B cell (primary cell): Measurements from ENCODE around the gene CAGE1. TPM values are rescaled to one million over a fixed set of nuclear protein-coding genes. Genes with fewer than 3 reads are reported as not detected.

Experiments
- ATAC-seq: fragments of 200-7000 bp; cut with Tn5 transposase; one replicate; pipeline ENCODE4 v1.10.0; 2021; ENCODE audit warnings: low read depth, mild to moderate bottlenecking, moderate number of reproducible peaks, moderate library complexity
- CTCF ChIA-PET: fragments of 350-600 bp; sonication (Branson Sonifier 250); formaldehyde crosslinking; loops from one replicate; lab custom pipeline; 2021; ENCODE audit warnings: antibody characterized with exemption, inconsistent platforms; lab: Charles Lee
- POLR2A ChIA-PET: fragments of 350-600 bp; sonication (Branson Sonifier 250); formaldehyde crosslinking; loops from one replicate; lab custom pipeline; 2021; ENCODE audit warnings: antibody characterized with exemption; lab: Charles Lee
- DNase-seq: peaks from one replicate; pipeline ENCODE4 v3.0.0; 2013
- H2AFZ ChIP-seq: 2 replicates; pipeline ENCODE4 v1.6.1; 2012; ENCODE audit warnings: mild to moderate bottlenecking, low read depth, low read length; ENCODE audit not compliant: insufficient read depth, poor library complexity, severe bottlenecking
- H3K27ac ChIP-seq, 2 donors: 1 replicate in 1 of 2; 2 replicates in 1 of 2; pipeline ENCODE4 v1.5.1; 2012 to 2013; ENCODE audit warnings: low read length in 2 of 2, mild to moderate bottlenecking in 2 of 2, moderate library complexity in 1 of 2
- H3K27me3 ChIP-seq, 4 experiments: fragments of 200-600 bp in 1 of 4; sonication (generic) in 1 of 4; replicated peaks in 1 of 4; 1 replicate in 2 of 4; 2 replicates in 2 of 4; pipeline versions ENCODE4 v1.6.1 to v1.7.0; 2013 to 2016; ENCODE audit warnings: low read length in 3 of 4, mild to moderate bottlenecking in 2 of 4, mixed read lengths in 1 of 4, moderate library complexity in 1 of 4; ENCODE audit not compliant: insufficient read depth in 4 of 4, control insufficient read depth in 3 of 4; ENCODE audit errors: control extremely low read depth in 1 of 4
- H3K36me3 ChIP-seq, 2 experiments: replicated peaks in 1 of 2; 1 replicate in 1 of 2; 2 replicates in 1 of 2; pipeline versions ENCODE4 v1.6.1 to v1.7.1; 2013; ENCODE audit warnings: low read length in 1 of 2; ENCODE audit not compliant: insufficient read depth in 2 of 2, control insufficient read depth in 1 of 2; ENCODE audit errors: control extremely low read depth in 1 of 2, extremely low read depth in 1 of 2
- H3K4me1 ChIP-seq, 2 donors: fragments of 200-600 bp in 1 of 2; sonication (generic) in 1 of 2; 1 replicate in 1 of 2; 2 replicates in 1 of 2; pipeline versions ENCODE4 v1.5.1 to v1.6.1; 2013 to 2017; ENCODE audit warnings: low read length in 2 of 2; ENCODE audit not compliant: control insufficient read depth in 2 of 2, insufficient read depth in 2 of 2
- H3K4me2 ChIP-seq: replicated peaks from 2 replicates; pipeline ENCODE3; 2012; ENCODE audit warnings: mild to moderate bottlenecking, low read depth, low read length; ENCODE audit not compliant: poor library complexity, severe bottlenecking
- H3K4me3 ChIP-seq, 5 experiments: fragments of 200-600 bp in 1 of 5; sonication (generic) in 1 of 5; 1 replicate in 3 of 5; 2 replicates in 2 of 5; pipeline versions ENCODE4 v1.5.1 to v1.7.0; 2011 to 2016; ENCODE audit warnings: low read length in 4 of 5, mild to moderate bottlenecking in 4 of 5, low read depth in 2 of 5, control low read depth in 1 of 5, moderate library complexity in 1 of 5; ENCODE audit not compliant: insufficient read depth in 1 of 5; ENCODE audit errors: control extremely low read depth in 1 of 5, extremely low read depth in 1 of 5
- H3K79me2 ChIP-seq: fragments of 200-600 bp; sonication (generic); one replicate; pipeline ENCODE4 v1.6.0; 2016; ENCODE audit warnings: low read length; ENCODE audit not compliant: control insufficient read depth, insufficient read depth
- H3K9ac ChIP-seq: fragments of 200-600 bp; sonication (generic); 2 replicates; pipeline ENCODE4 v1.6.1; 2017; ENCODE audit warnings: mild to moderate bottlenecking, low read length, moderate library complexity
- H3K9me3 ChIP-seq, 3 donors: one replicate each; pipeline versions ENCODE4 v1.6.1 to v1.7.1; 2013; ENCODE audit warnings: low read length in 2 of 3; ENCODE audit not compliant: control insufficient read depth in 2 of 3, insufficient read depth in 1 of 3; ENCODE audit errors: control extremely low read depth in 1 of 3
- H4K20me1 ChIP-seq: 2 replicates; pipeline ENCODE4 v1.6.0; 2012; ENCODE audit warnings: mild to moderate bottlenecking, low read length; ENCODE audit not compliant: insufficient read depth, control insufficient read depth, poor library complexity, severe bottlenecking
- H3K27ac Mint-ChIP-seq: one replicate; pipeline ENCODE4 v1.8.0; 2021; ENCODE audit warnings: mixed read lengths
- H3K27me3 Mint-ChIP-seq: one replicate; pipeline ENCODE4 v1.8.0; 2021; ENCODE audit warnings: mixed read lengths
- H3K4me1 Mint-ChIP-seq: one replicate; pipeline ENCODE4 v1.8.0; 2021; ENCODE audit warnings: mixed read lengths
- H3K4me3 Mint-ChIP-seq: one replicate; pipeline ENCODE4 v1.8.0; 2021; ENCODE audit warnings: mixed read lengths
- H3K9me3 Mint-ChIP-seq: one replicate; pipeline ENCODE4 v1.8.0; 2022; ENCODE audit warnings: mixed read lengths; ENCODE audit not compliant: insufficient read depth
- EZH2 ChIP-seq: IDR thresholded peaks from 2 replicates; pipeline ENCODE4 v1.6.1; 2012; ENCODE audit warnings: borderline replicate concordance, low read depth, mild to moderate bottlenecking, moderate library complexity, low read length; ENCODE audit not compliant: insufficient read depth, poor library complexity, severe bottlenecking
- WGBS: methylation state at CpG from one replicate; pipeline ENCODE4 v1.1.5; 2013; ENCODE audit warnings: missing lambda C conversion rate; ENCODE audit not compliant: insufficient coverage; 5-methylcytosine and 5-hydroxymethylcytosine counted together
- intact Hi-C: fragments of 100-400 bp; cut with micrococcal nuclease; formaldehyde crosslinking; loops from one replicate; pipeline ENCODE4 v1.10.0; 2022
- polyA plus RNA-seq: library from polyadenylated mRNA; depleted of rRNA; stranded (reverse); fragments of >200 nt; gene quantifications from 2 replicates; pipeline ENCODE4 v1.2.3, GENCODE V29; 2012
- total RNA-seq, 2 donors: library from RNA; stranded (reverse); fragments of 120-200 nt in 1 of 2; gene quantifications; 1 replicate in 1 of 2; 2 replicates in 1 of 2; pipeline versions ENCODE4 v1.2.3 to v1.2.4, GENCODE V29; 2013 to 2022
- TF ChIP-seq, protein P1 (sequence below): fragments of 200-600 bp; IDR thresholded peaks from one replicate; pipeline ENCODE4 v1.8.0; 2022; ENCODE audit warnings: antibody characterized with exemption, mild to moderate bottlenecking

CAGE1 gene
- total and polyA plus RNA-seq, 2 donors (not counting 1 experiment from before 2014, with no cell fraction given), result 0.13 to 0.34 TPM

DNA sequence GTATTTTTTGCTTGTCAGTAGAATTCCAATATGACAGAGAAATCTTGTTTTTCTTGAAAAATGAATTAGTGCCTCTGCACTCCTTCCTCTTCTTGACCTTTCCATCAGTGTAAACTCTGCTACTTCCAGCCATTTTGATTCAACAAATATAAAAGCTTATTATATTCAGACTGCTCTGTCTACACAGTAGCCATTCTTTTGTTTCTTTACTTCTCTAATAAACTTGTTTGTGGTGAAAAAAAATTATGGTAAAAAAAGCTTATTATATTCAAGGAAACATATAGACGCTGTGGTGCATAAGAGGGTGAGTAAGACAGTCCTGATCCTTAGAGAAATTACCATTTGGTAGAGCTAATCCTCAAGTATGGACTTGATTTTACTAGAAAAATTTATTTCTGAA lies 11.6 kb downstream of the CAGE1 start:
- no peaks in the 10 kb centered on the region for H3K36me3 ChIP-seq
- DNase-seq (no peak), ATAC-seq (no peak)
- peaks cover 6% of the 10 kb centered on the region for H3K27me3 Mint-ChIP-seq
- no peak overlapping the region for H3K9ac ChIP-seq
- H3K4me1 ChIP-seq, result peaks cover 0 to 3% of the 10 kb centered on the region in 2 donors
- no peaks in the 10 kb centered on the region for H3K9me3 ChIP-seq
- no peaks in the 10 kb centered on the region for H3K9me3 Mint-ChIP-seq
- no peak overlapping the region for H3K4me3 Mint-ChIP-seq
- no peaks in the 10 kb centered on the region for H3K27me3 ChIP-seq
- TF ChIP-seq, protein P1, sequence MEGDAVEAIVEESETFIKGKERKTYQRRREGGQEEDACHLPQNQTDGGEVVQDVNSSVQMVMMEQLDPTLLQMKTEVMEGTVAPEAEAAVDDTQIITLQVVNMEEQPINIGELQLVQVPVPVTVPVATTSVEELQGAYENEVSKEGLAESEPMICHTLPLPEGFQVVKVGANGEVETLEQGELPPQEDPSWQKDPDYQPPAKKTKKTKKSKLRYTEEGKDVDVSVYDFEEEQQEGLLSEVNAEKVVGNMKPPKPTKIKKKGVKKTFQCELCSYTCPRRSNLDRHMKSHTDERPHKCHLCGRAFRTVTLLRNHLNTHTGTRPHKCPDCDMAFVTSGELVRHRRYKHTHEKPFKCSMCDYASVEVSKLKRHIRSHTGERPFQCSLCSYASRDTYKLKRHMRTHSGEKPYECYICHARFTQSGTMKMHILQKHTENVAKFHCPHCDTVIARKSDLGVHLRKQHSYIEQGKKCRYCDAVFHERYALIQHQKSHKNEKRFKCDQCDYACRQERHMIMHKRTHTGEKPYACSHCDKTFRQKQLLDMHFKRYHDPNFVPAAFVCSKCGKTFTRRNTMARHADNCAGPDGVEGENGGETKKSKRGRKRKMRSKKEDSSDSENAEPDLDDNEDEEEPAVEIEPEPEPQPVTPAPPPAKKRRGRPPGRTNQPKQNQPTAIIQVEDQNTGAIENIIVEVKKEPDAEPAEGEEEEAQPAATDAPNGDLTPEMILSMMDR, result no peak
- TF ChIP-seq EZH2, result no peak
- no peak overlapping the region for H3K27ac Mint-ChIP-seq
- no peak overlapping the region for H3K4me2 ChIP-seq
- ChIA-PET CTCF (no interaction called here), POLR2A (no interaction called here)
- H2AFZ ChIP-seq, result no peak overlapping the region
- H3K4me3 ChIP-seq, result no peak overlapping the region
- H4K20me1 ChIP-seq, result no peaks in the 10 kb centered on the region
- WGBS, result no CpG with 5 or more reads among the region's 1 CpG
- H3K27ac ChIP-seq, result no peak overlapping the region
- peaks cover 5% of the 10 kb centered on the region for H3K4me1 Mint-ChIP-seq
- no peaks in the 10 kb centered on the region for H3K79me2 ChIP-seq
- intact Hi-C loops, result no loop called here

DNA sequence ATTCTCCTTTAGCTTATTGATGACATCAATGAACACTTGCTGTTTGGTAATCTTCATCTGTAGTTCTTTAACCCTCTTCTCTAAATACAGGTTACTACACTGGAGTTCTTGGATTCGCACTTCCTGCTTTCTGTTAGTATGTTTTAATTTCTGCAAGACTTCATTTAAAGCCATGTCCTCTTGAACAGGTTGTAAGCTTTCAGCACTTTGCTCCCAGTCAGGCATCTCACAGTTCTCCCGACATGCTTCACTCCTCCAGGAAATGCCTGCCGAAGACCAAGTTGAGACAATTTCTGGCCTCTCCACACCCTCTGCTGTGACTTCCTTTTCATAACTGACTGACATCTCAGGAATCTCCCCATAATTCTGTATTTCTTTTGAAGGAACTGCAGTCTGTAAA lies 15.8 kb downstream of the CAGE1 start:
- H3K27ac ChIP-seq, result no peak overlapping the region
- no peaks in the 10 kb centered on the region for H3K79me2 ChIP-seq
- H3K9me3 ChIP-seq, result no peaks in the 10 kb centered on the region
- intact Hi-C loops, result no loop called here
- H3K27ac Mint-ChIP-seq, result no peak overlapping the region
- no peak for DNase-seq
- no peaks in the 10 kb centered on the region for H4K20me1 ChIP-seq
- TF ChIP-seq, protein P1, result no peak
- TF ChIP-seq EZH2, result no peak
- peaks cover 0 to 3% of the 10 kb centered on the region in 2 donors for H3K4me1 ChIP-seq
- no peaks in the 10 kb centered on the region for H3K36me3 ChIP-seq
- H3K4me2 ChIP-seq, result no peak overlapping the region
- no peak overlapping the region for H3K4me3 ChIP-seq
- H3K27me3 ChIP-seq, result no peaks in the 10 kb centered on the region
- no peaks in the 10 kb centered on the region for H3K9me3 Mint-ChIP-seq
- peaks cover 5% of the 10 kb centered on the region for H3K4me1 Mint-ChIP-seq
- WGBS, result 20% methylated on average over 1 of the region's 3 CpGs
- ChIA-PET CTCF (no interaction called here), POLR2A (no interaction called here)
- H3K27me3 Mint-ChIP-seq, result peaks cover 9% of the 10 kb centered on the region
- ATAC-seq, result no peak
- H3K4me3 Mint-ChIP-seq, result no peak overlapping the region
- H3K9ac ChIP-seq, result no peak overlapping the region
- peak overlapping the region; percentile 8 for H2AFZ ChIP-seq
